ENCODE data around the gene BACE1. TPM values are rescaled to one million over a fixed set of nuclear protein-coding genes. Genes with fewer than 3 reads are reported as not detected.

Gene BACE1
- total RNA-seq = 10 to 100 TPM; 29.0 to 36.3 TPM
- polyA plus RNA-seq = 10 to 100 TPM in 1 of 2 donors, 1 to 10 TPM in 1; 5.5 to 20.7 TPM
- long read RNA-seq, donor 1, full-length matches to known transcripts = 10 of 33 reads
- long read RNA-seq, donor 1, partial matches to known transcripts = 6 of 33 reads
- long read RNA-seq, donor 1, other reads (novel, unspliced or antisense) = 17 of 33 reads
- long read RNA-seq, donor 2, full-length matches to known transcripts = 18 of 37 reads
- long read RNA-seq, donor 2, partial matches to known transcripts = 1 of 37 reads
- long read RNA-seq, donor 2, other reads (novel, unspliced or antisense) = 18 of 37 reads

GRCh38 chr11:117316197-117316961 is at the start of gene BACE1:
Gene BACE1 (minus strand): TSS chr11:117316256. CDS start chr11:117315795, 461 bp downstream.
- no peaks in the 10 kb centered on the region for H3K4me1 ChIP-seq (ENCODE audit: control insufficient read depth in 1 of 2, insufficient read depth in 2 of 2, low read length in 2 of 2)
- WGBS, 2 donors = 5% methylated on average over 29 of the region's 29 CpGs
- intact Hi-C loops (cut with DNase I) = loop anchor here in 1 of 2 donors (5.0 kb wide), 1 partner anchor 84 kb away; the partner anchor contains the start of genes PCSK7 and RNF214
- no peaks in the 10 kb centered on the region for H3K9me3 ChIP-seq (ENCODE audit: control insufficient read depth, low read length)
- H3K27me3 ChIP-seq (ENCODE audit: control insufficient read depth in 1 of 2, insufficient read depth in 2 of 2, low read length in 1 of 2) = no peaks in the 10 kb centered on the region
- H3K27ac ChIP-seq (ENCODE audit: low read depth in 1 of 2, low read length in 2 of 2) = peak within 1 kb of the TSS in 1 of 2 donors; percentile 49
- peak; percentile 90 for ATAC-seq (ENCODE audit: low FRiP score)
- no peaks in the 10 kb centered on the region for H3K36me3 ChIP-seq (ENCODE audit: control insufficient read depth in 1 of 2, insufficient read depth in 2 of 2, low read length in 1 of 2)
- H3K4me3 ChIP-seq (ENCODE audit: low read length in 2 of 2) = peak within 1 kb of the TSS; percentile 76 to 84
- DNase-seq = peak; percentile 88 to 94

GRCh38 chr11:117361432-117361831 is 45.4 kb upstream of the BACE1 start:
- DNase-seq (peak in 1 of 2 donors; percentile 42), ATAC-seq (ENCODE audit: low FRiP score) (no peak)
- WGBS, 2 donors = 89 to 93% methylated on average over 8 of the region's 8 CpGs
- Histone ChIP-seq H3K4me3 (ENCODE audit: low read length in 2 of 2) (no peak overlapping the region), H3K27me3 (ENCODE audit: control insufficient read depth in 1 of 2, insufficient read depth in 2 of 2, low read length in 1 of 2) (no peaks in the 10 kb centered on the region), H3K36me3 (ENCODE audit: control insufficient read depth in 1 of 2, insufficient read depth in 2 of 2, low read length in 1 of 2) (peaks cover 5 to 8% of the 10 kb centered on the region in 2 donors), H3K27ac (ENCODE audit: low read depth in 1 of 2, low read length in 2 of 2) (no peak overlapping the region), H3K4me1 (ENCODE audit: control insufficient read depth in 1 of 2, insufficient read depth in 2 of 2, low read length in 2 of 2) (no peaks in the 10 kb centered on the region), H3K9me3 (ENCODE audit: control insufficient read depth, low read length) (no peaks in the 10 kb centered on the region)
- intact Hi-C loops (cut with DNase I) = no loop called here

- Histone ChIP-seq H3K9me3 (ENCODE audit: control insufficient read depth, low read length) (no peaks in the 10 kb centered on the region), H3K4me3 (ENCODE audit: low read length in 2 of 2) (no peak overlapping the region), H3K27ac (ENCODE audit: low read depth in 1 of 2, low read length in 2 of 2) (no peak overlapping the region), H3K36me3 (ENCODE audit: control insufficient read depth in 1 of 2, insufficient read depth in 2 of 2, low read length in 1 of 2) (peaks cover 0 to 15% of the 10 kb centered on the region in 2 donors), H3K27me3 (ENCODE audit: control insufficient read depth in 1 of 2, insufficient read depth in 2 of 2, low read length in 1 of 2) (no peaks in the 10 kb centered on the region), H3K4me1 (ENCODE audit: control insufficient read depth in 1 of 2, insufficient read depth in 2 of 2, low read length in 2 of 2) (no peaks in the 10 kb centered on the region)
- intact Hi-C loops (cut with DNase I) = no loop called here
- DNase-seq (no peak), ATAC-seq (ENCODE audit: low FRiP score) (no peak)
- 84 to 92% methylated on average over 9 of the region's 9 CpGs for WGBS, 2 donors
Observed at GRCh38 chr11:117356126-117356890, 40.3 kb upstream of the BACE1 start.

GRCh38 chr11:117354550-117354949 is 38.5 kb upstream of the BACE1 start:
- Histone ChIP-seq H3K27ac (ENCODE audit: low read depth in 1 of 2, low read length in 2 of 2) (no peak overlapping the region), H3K4me1 (ENCODE audit: control insufficient read depth in 1 of 2, insufficient read depth in 2 of 2, low read length in 2 of 2) (no peaks in the 10 kb centered on the region), H3K36me3 (ENCODE audit: control insufficient read depth in 1 of 2, insufficient read depth in 2 of 2, low read length in 1 of 2) (peaks cover 0 to 15% of the 10 kb centered on the region in 2 donors), H3K4me3 (ENCODE audit: low read length in 2 of 2) (no peak overlapping the region), H3K27me3 (ENCODE audit: control insufficient read depth in 1 of 2, insufficient read depth in 2 of 2, low read length in 1 of 2) (no peaks in the 10 kb centered on the region), H3K9me3 (ENCODE audit: control insufficient read depth, low read length) (no peaks in the 10 kb centered on the region)
- intact Hi-C loops (cut with DNase I) = no loop called here
- ATAC-seq (ENCODE audit: low FRiP score) (no peak), DNase-seq (no peak)
- 94 to 97% methylated on average over 4 of the region's 4 CpGs for WGBS, 2 donors

GRCh38 chr11:117345039-117345438 is 29.0 kb upstream of the BACE1 start:
- no peaks in the 10 kb centered on the region for H3K4me1 ChIP-seq (ENCODE audit: control insufficient read depth in 1 of 2, insufficient read depth in 2 of 2, low read length in 2 of 2)
- no peak overlapping the region for H3K27ac ChIP-seq (ENCODE audit: low read depth in 1 of 2, low read length in 2 of 2)
- H3K36me3 ChIP-seq (ENCODE audit: control insufficient read depth in 1 of 2, insufficient read depth in 2 of 2, low read length in 1 of 2) = peaks cover 6 to 14% of the 10 kb centered on the region in 2 donors
- intact Hi-C loops (cut with DNase I) = no loop called here
- no peaks in the 10 kb centered on the region for H3K27me3 ChIP-seq (ENCODE audit: control insufficient read depth in 1 of 2, insufficient read depth in 2 of 2, low read length in 1 of 2)
- H3K4me3 ChIP-seq (ENCODE audit: low read length in 2 of 2) = no peak overlapping the region
- 89 to 100% methylated on average over 2 of the region's 2 CpGs for WGBS, 2 donors
- no peaks in the 10 kb centered on the region for H3K9me3 ChIP-seq (ENCODE audit: control insufficient read depth, low read length)
- no peak for DNase-seq
- ATAC-seq (ENCODE audit: low FRiP score) = no peak

- no peak overlapping the region for H3K4me3 ChIP-seq (ENCODE audit: low read length in 2 of 2)
- WGBS, 2 donors = 95 to 98% methylated on average over 4 of the region's 4 CpGs
- H3K27me3 ChIP-seq (ENCODE audit: control insufficient read depth in 1 of 2, insufficient read depth in 2 of 2, low read length in 1 of 2) = no peaks in the 10 kb centered on the region
- intact Hi-C loops (cut with DNase I) = no loop called here
- no peaks in the 10 kb centered on the region for H3K4me1 ChIP-seq (ENCODE audit: control insufficient read depth in 1 of 2, insufficient read depth in 2 of 2, low read length in 2 of 2)
- ATAC-seq (ENCODE audit: low FRiP score) (no peak), DNase-seq (no peak)
- no peaks in the 10 kb centered on the region for H3K9me3 ChIP-seq (ENCODE audit: control insufficient read depth, low read length)
- H3K27ac ChIP-seq (ENCODE audit: low read depth in 1 of 2, low read length in 2 of 2) = no peak overlapping the region
- H3K36me3 ChIP-seq (ENCODE audit: control insufficient read depth in 1 of 2, insufficient read depth in 2 of 2, low read length in 1 of 2) = peaks cover 0 to 11% of the 10 kb centered on the region in 2 donors
Observed at GRCh38 chr11:117337076-117337475, 21.0 kb upstream of the BACE1 start.

- no peaks in the 10 kb centered on the region for H3K27me3 ChIP-seq (ENCODE audit: control insufficient read depth in 1 of 2, insufficient read depth in 2 of 2, low read length in 1 of 2)
- no peak overlapping the region for H3K27ac ChIP-seq (ENCODE audit: low read depth in 1 of 2, low read length in 2 of 2)
- H3K9me3 ChIP-seq (ENCODE audit: control insufficient read depth, low read length) = no peaks in the 10 kb centered on the region
- no peak for DNase-seq
- no peak overlapping the region for H3K4me3 ChIP-seq (ENCODE audit: low read length in 2 of 2)
- ATAC-seq (ENCODE audit: low FRiP score) = no peak
- 90 to 91% methylated on average over 5 of the region's 5 CpGs for WGBS, 2 donors
- H3K36me3 ChIP-seq (ENCODE audit: control insufficient read depth in 1 of 2, insufficient read depth in 2 of 2, low read length in 1 of 2) = peaks cover 0 to 6% of the 10 kb centered on the region in 2 donors
- no peaks in the 10 kb centered on the region for H3K4me1 ChIP-seq (ENCODE audit: control insufficient read depth in 1 of 2, insufficient read depth in 2 of 2, low read length in 2 of 2)
- intact Hi-C loops (cut with DNase I) = no loop called here
Observed at GRCh38 chr11:117335399-117335798, 19.3 kb upstream of the BACE1 start.

- Histone ChIP-seq H3K4me1 (ENCODE audit: control insufficient read depth in 1 of 2, insufficient read depth in 2 of 2, low read length in 2 of 2) (no peaks in the 10 kb centered on the region), H3K9me3 (ENCODE audit: control insufficient read depth, low read length) (no peaks in the 10 kb centered on the region), H3K36me3 (ENCODE audit: control insufficient read depth in 1 of 2, insufficient read depth in 2 of 2, low read length in 1 of 2) (peaks cover 0 to 5% of the 10 kb centered on the region in 2 donors), H3K27me3 (ENCODE audit: control insufficient read depth in 1 of 2, insufficient read depth in 2 of 2, low read length in 1 of 2) (no peaks in the 10 kb centered on the region), H3K27ac (ENCODE audit: low read depth in 1 of 2, low read length in 2 of 2) (no peak overlapping the region), H3K4me3 (ENCODE audit: low read length in 2 of 2) (no peak overlapping the region)
- intact Hi-C loops (cut with DNase I) = no loop called here
- no peak for DNase-seq
- WGBS, 2 donors = 88 to 91% methylated on average over 6 of the region's 6 CpGs
- no peak for ATAC-seq (ENCODE audit: low FRiP score)
Observed at GRCh38 chr11:117334896-117335295, 18.8 kb upstream of the BACE1 start.

Data from aorta (tissue), 5 donors.